Activated CD4-positive, alpha-beta T cell treated with anti-CD3 and anti-CD28 coated beads, Interleukin-2, amount 50 U/mL, for 24 hours (primary cell): Measurements from ENCODE around the gene MAP2K2.
A peak's percentile ranks its signal among the peaks of the same experiment; 100 is the strongest.

Experiments
- DNase-seq, 2 donors: peaks; one replicate each; pipeline ENCODE4 v3.0.0-alpha.2; 2020; ENCODE audit warnings: low read depth in 1 of 2, low spot score in 1 of 2

MAP2K2 gene

DNA sequence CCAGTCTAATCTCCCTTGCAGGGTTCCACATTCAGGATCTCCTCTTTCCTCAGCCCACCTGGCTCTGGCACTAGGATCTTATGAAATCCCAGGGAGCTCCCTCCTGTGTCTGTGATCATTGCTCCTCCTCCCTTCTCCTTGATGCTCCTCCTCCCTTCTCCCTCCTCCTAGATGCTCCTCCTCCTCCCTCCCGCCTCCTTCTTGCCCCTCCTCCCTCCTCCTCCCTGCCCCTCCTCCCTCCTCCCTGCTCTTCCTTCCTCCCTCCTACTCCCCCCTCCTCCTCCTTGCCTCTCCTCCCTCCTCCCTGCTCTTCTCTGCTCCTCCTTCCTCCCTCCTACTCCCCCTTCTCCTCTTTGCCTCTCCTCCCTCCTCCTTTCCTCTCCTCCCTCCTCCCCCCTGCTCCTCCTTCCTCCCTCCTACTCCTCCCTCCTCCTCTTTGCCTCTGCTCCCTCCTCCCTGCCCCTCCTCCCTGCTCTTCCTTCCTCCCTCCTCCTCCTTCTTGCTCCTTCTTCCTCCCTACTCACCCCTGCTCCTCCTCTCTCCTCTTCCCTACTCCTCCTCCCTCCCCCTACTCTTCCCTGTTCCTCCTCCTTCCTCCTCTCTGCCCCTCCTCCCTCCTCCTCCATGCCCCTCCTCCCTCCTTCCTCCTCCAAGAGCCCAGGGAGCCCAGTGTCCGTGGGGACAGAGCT, 42.3 kb downstream of the MAP2K2 start:
- no peak for DNase-seq

DNA sequence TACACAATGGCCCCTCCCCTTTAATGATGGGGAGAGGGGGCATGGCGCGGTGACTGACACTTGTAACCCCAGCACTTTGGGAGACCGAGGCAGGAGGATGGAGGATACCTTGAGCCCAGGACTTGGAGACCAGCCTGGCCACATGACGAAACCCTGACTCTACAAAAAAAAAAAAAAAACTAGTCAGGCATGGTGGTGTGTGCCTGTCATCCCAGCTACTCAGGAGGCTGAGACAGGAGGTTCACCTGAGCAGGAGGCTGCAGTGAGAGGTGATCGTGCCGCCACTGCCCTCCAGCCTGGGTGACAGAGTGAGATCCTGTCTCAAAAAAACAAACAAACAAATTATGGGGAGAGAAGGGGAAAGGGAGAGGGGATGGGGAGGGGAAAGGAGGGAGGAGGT, 43.4 kb downstream of the MAP2K2 start:
- no peak for DNase-seq

DNA sequence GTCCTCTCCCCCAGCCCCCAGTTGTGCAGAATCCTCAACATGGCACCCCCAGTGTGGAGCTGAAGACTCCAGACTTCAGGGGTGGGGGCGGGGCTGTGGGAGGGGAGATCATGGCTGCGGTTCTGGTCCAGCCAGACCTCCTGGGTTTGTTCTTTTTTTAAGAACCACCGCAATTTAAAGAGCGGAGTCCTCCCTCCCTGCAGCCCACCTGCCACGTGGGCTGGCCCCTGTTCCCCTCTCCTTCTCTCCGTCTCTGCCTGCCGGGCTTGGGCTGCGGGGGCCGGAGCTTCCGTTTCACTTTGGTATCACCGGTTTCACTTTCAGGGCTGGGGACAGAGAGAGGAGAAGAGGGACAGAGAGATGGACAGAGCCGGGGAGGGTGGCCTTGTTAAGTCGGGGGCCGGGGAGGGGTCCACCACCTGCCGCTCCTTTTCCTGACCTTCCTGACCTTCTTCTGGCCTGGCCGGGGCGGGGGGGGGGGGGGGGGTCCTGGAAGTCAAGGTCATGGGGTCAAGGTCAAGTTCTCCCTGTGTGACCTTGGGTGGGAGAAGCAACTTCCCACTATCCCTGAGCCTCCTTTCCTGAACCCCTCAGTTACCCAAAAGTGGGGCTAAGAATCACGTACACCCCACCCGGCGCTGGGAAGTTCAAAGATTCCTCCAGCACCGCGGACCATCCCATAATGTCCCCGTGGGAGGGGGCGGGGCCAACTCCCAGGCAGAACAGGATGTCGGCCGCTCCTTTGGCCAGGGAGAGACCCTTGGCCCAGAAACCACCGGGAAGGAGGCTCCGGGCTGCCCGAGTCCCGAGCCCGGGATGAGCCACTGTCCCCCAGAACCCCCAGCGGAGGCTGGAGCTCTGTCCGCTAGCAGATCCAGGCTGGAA, 45.9 kb downstream of the MAP2K2 start:
- no peak for DNase-seq

DNA sequence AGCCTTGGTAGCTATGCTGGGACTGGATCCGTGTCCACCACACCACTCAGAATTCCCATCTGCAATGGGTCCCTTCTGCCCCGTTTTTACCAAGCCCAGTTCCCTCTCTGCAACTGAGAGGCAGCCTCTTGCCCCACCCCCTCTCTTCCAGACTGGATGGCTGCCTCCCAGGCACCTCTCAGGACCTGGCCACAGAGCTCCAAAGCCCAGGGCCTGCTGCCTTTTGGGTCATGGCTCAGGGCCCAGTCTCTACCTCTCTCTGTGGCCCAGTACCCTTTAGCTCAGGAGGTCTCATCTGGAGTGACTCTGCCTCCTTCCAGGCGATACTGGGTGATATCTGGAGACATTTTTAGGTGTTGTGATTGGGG, 46.9 kb downstream of the MAP2K2 start:
- no peak for DNase-seq

DNA sequence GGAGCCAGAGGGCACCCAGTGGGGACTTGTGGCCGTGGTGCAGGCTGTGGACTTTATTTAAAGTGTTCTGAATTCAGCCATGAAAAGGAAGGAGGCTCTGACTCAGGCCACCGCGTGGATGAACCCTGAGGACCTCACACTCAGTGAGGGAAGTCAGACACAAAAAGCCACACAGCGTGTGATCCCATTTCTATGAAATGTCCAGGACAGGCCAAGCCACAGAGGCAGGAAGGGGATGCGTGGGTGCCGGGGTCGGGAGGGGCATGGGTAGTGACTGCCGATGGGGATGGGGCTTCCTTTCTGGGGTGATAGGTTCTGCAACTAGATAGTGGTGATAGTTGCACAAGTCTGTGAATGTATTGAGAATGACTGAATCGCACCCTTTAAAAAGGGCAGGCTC, 48.5 kb downstream of the MAP2K2 start:
- DNase-seq = no peak

DNA sequence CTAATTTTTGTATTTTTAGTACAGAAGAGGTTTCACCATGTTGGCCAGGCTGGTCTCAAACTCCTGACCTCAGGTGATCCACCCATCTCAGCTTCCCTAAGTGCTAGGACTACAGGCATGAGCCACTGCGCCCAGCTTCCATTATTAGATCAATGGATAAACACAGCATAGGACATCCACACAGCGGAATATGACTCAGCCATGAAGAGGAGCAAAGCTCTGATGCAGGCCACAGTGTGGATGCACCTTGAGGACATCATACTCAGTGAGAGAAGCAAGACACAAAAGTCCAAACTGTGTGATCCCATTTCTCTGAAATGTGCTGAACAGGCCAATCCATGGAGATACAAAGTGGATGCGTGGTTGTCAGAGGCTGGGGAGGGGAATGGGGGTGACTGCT, 52.3 kb downstream of the MAP2K2 start:
- no peak for DNase-seq

DNA sequence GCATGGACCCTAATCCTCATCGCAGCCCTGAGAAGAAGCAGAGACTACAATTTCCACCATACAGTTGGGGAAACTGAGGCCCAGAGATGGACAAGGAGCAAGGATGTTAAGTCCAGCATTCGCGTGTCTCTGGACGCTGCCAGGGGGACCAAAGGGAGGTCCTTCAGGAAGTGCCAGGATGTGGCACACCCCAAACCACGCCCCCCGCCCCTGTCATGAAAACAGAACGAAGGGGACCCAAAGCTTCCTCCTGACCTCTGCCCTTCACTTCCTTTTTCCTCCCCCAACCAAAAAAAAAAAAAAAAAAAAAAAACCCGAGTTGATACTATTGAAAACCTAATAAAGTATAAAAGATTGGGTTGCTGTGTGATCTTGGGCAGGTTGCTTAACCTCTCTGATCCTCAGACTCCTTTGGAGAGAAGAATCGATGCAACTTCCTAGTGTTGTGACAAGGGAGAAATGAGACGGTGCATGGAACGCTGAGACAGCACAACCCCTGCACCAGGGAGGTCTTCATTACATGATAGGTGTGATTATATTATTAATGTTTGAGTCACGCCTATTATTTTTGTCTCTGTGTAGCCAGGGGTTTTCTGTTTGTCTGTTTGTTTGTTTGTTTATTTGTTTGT, 54.5 kb downstream of the MAP2K2 start:
- DNase-seq = no peak

DNA sequence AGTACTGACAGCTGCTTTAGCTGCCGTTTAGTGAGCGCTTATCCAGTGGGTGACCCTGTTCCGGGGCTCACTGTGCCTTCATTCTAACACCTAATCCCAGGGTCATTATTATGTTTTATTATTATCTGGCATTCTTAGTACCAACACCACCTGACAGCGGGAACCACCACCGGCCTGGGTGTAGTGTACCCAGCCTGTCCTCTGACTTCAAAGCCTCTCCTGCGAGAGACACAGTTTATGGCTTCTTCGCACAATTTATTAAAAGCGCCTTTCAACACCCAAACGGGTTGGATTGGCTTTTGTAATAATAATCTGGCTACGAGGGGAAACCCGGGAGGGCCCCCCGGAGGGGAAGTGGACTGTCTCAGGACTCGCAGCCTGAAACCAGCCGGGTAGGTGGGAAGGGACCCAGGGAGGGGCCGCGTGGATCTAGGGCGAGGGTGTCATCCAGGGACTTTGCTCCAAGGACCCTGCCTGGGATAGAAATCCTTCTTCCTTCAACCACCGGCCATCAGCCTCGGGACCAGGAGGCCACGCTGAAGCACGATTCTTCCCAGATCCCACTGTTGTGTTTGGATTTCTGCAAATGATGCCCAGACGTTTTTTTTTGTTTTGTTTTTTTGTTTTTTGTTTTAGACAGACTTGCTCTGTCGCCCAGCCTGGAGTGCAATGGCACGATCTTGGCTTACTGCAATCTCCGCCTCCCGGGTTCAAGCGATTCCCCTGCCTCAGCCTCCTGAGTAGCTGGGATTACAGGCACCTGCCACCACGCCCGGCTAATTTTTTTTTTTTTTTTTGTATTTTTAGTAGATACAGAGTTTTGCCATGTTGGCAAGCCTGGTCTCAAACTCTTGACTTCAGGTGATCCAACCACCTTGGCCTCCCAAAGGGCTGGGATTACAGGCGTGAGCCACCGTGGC, 55.6 kb downstream of the MAP2K2 start:
- no peak for DNase-seq

DNA sequence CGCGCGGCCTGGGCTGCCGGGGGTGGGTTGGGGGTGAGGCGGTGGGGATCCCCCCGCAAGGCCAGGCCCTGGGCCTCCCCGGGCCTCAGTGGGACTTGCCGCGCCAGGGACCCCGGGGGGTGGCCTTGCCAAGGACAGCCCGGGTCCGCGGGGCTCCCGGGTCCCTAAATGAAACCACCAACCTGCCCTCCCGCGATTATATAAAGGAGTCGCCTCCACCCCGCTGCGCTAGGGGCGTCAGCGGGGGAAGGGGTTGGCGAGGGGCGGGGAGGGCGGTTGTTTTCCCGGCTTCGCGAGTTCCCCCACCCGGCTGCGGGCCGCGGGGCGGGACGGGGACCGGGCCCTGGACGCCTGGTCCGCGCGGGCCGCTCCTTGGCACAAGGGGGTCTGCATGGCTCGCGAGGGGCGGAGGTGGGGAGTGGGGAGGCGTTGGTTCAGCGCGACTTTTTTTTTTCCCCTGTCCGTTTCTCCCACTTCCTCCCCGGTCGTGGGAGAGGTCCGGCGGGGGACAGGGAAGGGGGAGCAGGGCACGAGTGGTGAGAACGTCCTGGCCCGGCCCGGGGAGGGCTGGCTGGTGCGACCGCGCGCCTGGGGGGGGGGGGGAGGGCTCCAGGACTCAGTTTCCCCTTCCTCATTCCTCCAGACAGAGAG, 56.4 kb downstream of the MAP2K2 start:
- DNase-seq = no peak

DNA sequence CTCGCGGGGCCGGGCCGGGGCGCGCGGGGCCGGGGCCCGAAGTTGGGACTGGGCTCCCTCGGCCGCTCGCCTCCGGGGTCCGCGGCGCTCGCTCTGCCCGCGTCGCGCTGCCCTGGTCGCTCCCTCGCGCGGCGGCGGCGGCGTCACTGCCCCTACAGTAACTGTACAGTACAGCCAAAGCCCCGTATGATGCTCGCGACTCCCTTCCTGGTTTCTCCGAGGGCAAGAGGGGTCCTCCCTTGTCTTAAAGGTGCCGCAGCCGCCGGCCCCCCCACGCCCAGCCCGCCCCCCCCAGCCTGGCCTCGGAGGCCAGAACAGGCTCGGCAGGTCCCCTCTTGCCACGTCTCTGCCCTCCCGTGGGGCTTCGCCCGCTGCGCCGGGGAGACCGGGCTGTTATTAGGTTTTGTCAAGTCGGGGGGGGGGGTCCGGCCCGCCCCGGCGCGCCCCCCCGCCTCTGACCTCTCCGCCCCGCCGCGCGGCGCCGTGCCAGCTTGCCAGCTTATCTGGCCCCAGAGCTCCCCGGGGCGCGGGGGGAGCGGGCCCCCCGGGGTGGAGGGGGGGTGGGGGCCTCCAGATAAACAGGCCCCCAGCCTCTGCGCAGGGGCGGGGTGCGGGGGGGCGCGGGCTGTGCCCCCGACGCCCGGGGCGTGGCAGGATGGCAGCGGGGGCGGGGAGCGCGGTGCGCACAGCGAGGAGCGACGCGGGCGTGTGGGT, 57.1 kb downstream of the MAP2K2 start, which contains the start of gene ZBTB7A:
Gene ZBTB7A, minus strand, starts transcription at position 218 of the 714 bp plus-strand sequence. CDS start 11,667 bp downstream, outside the sequence.
- DNase-seq = peak; percentile 49 to 51

DNA sequence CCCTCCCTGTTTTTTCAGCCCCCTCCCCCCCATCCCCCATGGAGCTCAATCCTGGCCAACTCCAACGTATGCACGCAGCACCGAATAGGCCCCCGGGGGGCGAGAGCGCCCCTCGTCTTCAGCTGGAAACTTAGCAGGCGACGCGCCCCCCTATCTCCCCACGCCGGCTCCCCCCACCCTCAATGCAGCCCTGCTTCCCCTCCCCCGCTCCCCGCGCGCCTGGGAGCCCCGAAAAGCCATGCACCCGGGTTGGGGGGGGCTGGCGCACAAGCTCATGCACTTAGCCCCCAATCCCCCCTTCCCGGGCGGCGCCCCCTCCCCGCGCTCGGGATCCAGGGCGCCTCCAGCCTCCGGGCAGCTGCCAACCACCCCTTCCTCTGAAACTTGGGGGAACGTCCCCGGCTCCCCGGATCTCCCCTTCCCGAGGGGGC, 57.7 kb downstream of the MAP2K2 start:
- DNase-seq = no peak

DNA sequence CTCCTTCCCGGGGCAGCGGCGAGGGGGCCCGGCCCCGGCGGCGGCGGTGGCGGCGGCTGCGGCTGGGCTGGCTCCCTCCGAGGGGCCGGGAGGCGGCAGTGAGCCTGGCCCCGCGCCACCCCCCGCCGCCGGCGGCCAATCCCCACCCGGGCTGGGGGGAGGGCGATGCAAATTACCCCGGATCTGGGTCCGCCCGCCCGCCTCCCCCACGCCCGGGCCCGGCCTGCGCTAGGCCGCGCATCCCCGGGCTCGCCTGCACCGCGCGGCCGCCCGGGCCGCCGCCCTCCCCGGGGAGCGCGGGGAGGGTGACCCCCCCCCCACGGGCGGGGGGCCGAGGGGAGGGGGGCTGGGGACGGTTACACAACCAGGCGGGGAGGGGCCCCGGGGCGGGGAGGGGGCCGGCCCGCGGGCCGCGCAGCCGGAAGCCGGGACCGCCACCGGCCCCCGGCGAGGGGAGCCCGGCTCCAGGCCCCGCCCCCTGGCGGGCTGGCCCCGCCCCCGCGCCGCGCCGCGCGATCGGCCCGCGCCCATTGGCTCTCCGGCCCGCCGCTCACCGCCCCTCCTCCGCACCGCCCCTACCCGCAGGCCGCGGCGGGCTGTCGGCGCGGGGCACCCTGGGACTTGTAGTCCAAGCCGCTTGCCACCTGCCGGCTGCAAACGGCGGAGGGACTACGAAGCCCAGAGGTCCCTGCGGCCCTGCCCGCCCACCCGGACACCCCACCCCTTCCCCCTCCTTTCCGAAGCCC, 58.3 kb downstream of the MAP2K2 start:
- DNase-seq = peak; percentile 92 to 94

DNA sequence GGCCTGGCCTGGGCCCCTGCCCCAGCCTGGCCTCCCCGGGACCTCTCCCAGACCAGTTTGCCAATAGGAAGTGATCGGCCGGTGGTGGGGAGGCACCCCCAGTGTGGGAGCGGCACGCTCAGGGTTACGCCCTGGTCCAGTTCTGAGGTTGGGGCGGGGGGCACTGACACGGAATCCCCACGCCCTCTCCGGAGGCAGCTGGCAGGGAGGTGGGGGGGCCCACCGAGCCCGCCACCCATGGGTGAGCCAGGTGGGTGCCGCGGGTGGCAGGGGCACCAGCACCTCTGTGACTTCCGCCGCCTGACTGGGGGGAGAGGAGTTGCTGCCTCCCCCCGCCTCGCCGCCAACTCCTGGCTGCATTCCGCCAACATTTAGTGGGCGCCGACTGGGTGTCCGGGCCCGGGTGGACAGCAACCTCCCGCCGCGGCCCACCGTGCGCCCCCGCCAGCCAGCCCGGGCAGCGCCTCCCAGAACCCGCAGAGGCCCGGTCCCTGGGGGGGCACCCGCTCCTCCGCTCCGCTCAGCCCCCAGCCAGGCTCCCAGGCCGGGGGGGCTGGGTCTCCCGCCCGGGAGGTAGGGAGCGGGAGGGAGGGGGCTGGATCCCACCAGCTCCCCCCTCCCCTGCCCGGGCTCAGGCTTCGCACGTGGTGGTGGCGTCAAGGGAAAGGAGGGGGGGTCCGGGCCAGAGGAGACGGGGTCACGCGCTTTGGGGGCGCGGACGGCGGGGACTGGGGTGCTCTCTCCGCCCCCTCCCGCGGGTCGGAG, 59.2 kb downstream of the MAP2K2 start:
- DNase-seq = no peak

DNA sequence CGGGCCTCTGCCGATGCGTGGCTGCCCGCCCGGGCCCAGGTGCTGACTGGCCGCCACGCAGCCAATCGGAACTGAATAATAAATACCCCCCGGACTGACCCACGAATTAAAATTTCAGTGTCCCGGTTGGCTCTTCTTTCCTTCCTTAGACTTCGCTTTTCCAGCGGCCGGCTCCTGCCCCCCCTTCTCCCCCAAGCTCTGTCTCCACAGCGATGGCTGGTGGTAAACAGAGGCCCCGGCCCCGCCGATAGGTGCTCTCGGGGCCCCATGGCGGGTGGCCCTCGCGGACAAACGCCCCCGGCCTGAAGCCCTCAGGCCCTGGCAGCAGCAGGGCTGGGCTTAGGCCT, 59.8 kb downstream of the MAP2K2 start:
- DNase-seq = no peak

DNA sequence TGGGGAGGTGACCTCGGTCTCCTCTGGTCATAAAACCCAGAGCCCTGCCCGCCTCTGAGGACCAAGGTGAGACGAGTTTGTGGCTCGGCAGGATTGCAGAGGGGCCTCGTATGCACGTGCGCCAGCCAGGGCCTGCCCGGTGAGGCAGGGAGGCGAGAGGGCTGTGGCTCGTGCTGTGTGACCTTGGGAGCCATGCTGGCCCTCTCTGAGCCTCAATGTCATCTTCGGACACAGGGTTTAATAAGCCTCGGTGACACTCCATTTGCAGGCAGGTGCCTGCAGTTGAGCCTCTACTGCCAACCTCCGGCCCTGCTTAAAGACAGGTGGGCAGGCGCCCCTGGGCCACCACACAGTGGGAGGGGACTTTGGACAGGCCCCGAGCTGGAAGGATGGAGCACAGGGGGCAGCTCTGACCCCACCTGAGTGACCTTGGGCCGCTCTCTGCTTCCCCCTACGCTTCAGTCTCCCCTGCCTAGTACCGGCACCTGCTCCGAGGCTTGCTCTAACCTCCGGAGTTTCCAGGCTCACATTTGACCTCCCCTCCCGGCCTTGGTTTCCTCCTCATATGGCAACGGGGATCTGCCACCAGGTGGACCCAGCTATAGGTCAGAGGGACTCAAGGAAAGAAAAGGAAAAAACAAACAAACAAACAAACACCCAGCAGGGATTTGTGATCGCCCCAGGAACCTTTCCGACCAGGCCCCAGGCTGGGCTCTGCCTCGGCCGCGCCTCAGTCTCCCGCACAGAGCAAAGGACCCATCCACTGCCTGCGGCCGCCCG, 60.4 kb downstream of the MAP2K2 start:
- no peak for DNase-seq

DNA sequence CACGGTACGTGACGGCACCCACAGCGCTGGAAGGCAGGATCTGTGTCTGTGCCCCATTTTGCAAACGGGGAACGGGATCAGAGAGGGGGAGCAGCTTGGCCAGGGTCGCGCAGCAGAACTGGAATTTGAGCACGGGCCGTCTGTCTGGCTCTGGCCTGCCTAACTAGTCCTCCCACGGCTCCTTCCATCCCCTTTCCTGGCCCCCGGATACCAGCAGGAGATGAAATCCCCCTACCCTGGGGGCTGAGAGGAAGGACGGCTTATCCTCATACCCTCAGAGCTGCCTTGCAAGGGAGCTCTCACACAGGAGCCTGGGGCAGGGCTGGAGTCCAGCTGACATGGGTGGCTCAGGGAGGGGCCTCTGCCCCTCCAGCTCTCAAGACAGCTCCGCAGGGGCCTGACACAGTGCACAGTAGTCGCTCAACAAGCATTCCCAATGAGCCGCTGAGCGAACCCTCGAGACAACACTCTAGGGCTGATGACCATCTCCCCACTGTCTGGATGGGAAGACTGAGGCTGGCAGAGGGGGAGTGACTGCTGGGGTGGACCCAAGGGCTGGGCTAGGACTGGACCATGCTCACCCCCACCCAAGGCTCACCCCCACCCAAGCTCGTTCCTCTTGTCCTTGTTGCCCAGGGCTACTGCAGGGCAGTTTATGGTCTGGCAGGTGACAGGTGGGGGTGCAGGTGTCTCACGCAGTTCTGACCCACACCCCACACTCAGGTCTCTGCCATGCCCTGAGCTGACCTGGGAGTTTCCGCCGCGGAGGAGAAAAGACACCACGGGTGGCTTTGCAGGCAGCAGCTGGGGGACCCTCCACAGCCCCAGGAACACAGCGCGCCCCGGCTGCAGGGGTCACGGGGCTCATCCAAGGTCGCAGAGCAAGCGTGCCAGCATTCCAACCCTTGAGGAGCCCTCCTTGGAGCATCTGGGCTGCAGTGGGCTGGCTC, 61.2 kb downstream of the MAP2K2 start:
- no peak for DNase-seq
